A549 (cell line): Measurements from ENCODE around the gene PDGFRA. TPM values are rescaled to one million over a fixed set of nuclear protein-coding genes. Genes with fewer than 3 reads are reported as not detected.

ENCODE experiments used
- ATAC-seq, 2 experiments: fragments of 200-7000 bp in 1 of 2; fragments of >200 bp in 1 of 2; cut with Nextera tagmentation in 1 of 2; cut with Tn5 transposase in 1 of 2; 3 replicates each; pipeline versions ENCODE4 v1.8.0 to v1.9.1; 2018 to 2020; ENCODE audit warnings: mild to moderate bottlenecking in 1 of 2, moderate library complexity in 1 of 2
- CTCF ChIA-PET: fragments of 300-600 bp; sonication (Branson Sonifier 250); formaldehyde crosslinking; extraction: SDS; loops from one replicate; lab custom pipeline; 2021; ENCODE audit warnings: antibody characterized with exemption, inconsistent platforms; lab: Yijun Ruan, JAX
- POLR2A ChIA-PET: fragments of 350-600 bp; formaldehyde crosslinking; extraction: SDS; loops from one replicate; lab custom pipeline; 2021; ENCODE audit warnings: antibody characterized with exemption, inconsistent platforms; lab: Yijun Ruan, JAX
- DNase-seq, 2 experiments: peaks; one replicate each; pipeline versions ENCODE4 v3.0.0 to v3.0.0-alpha.2; 2011 to 2016; ENCODE audit warnings: low read depth in 1 of 2, low spot score in 1 of 2
- FAIRE-seq: peaks from 2 replicates; lab custom pipeline; 2011; peaks lifted over from hg19 to GRCh38; lab: Jason Lieb, UNC
- H3K27ac ChIP-seq, 2 experiments: fragments of >200 bp; sonication (Bioruptor Twin); formaldehyde crosslinking; 3 replicates each; pipeline ENCODE4 v1.5.1; 2016 to 2017
- H3K4me1 ChIP-seq: fragments of >200 bp; sonication (Bioruptor Twin); formaldehyde crosslinking; 3 replicates; pipeline ENCODE4 v1.6.1; 2016
- H3K4me2 ChIP-seq: fragments of >200 bp; sonication (Bioruptor Twin); formaldehyde crosslinking; 3 replicates; pipeline ENCODE4 v1.6.1; 2016
- H3K4me3 ChIP-seq: fragments of >200 bp; sonication (Bioruptor Twin); formaldehyde crosslinking; 3 replicates; pipeline ENCODE4 v1.5.1; 2016
- H3K9me3 ChIP-seq: fragments of >200 bp; sonication (Bioruptor Twin); formaldehyde crosslinking; 3 replicates; pipeline ENCODE4 v1.6.1; 2016
- EHF ChIP-seq: fragments of 250-450 bp; sonication (Bioruptor Pico); IDR thresholded peaks from 2 replicates; pipeline ENCODE4 v1.5.0; 2020; ENCODE audit warnings: mild to moderate bottlenecking
- FOSB ChIP-seq: fragments of 250-450 bp; sonication (Bioruptor Pico); IDR thresholded peaks from 2 replicates; pipeline ENCODE4 v1.5.0; 2020; ENCODE audit warnings: mild to moderate bottlenecking, moderate library complexity
- GATA3 ChIP-seq: IDR thresholded peaks from 2 replicates; pipeline ENCODE4 v1.6.1; 2012; ENCODE audit warnings: borderline replicate concordance
- HES2 ChIP-seq: fragments of >200 bp; sonication (Bioruptor Twin); formaldehyde crosslinking; IDR thresholded peaks from 2 replicates; pipeline ENCODE4 v1.6.1; 2016
- HMGXB4 ChIP-seq: fragments of 250-450 bp; sonication (Bioruptor Pico); IDR thresholded peaks from 2 replicates; pipeline ENCODE4 v1.5.0; 2021; ENCODE audit warnings: mild to moderate bottlenecking, moderate library complexity, borderline replicate concordance
- HOXA7 ChIP-seq: fragments of 250-450 bp; sonication (Bioruptor Pico); IDR thresholded peaks from 2 replicates; pipeline ENCODE4 v1.5.0; 2020; ENCODE audit warnings: mild to moderate bottlenecking, moderate library complexity
- HOXB13 ChIP-seq: fragments of 250-450 bp; sonication (Bioruptor Pico); IDR thresholded peaks from 2 replicates; pipeline ENCODE4 v1.5.0; 2020; ENCODE audit warnings: low read depth, mild to moderate bottlenecking, moderate library complexity
- JUNB ChIP-seq: fragments of >200 bp; sonication (Bioruptor Twin); formaldehyde crosslinking; IDR thresholded peaks from 2 replicates; pipeline ENCODE4 v1.6.1; 2016
- KDM1A ChIP-seq: fragments of 200-600 bp; sonication (generic); IDR thresholded peaks from 2 replicates; pipeline ENCODE4 v1.6.1; 2016; ENCODE audit warnings: low read depth, mild to moderate bottlenecking
- MAFK ChIP-seq: fragments of 450-650 bp; IDR thresholded peaks from 2 replicates; pipeline ENCODE4 v1.6.1; 2014; ENCODE audit not compliant: partially characterized antibody
- MAZ ChIP-seq: fragments of 150-350 bp; IDR thresholded peaks from 2 replicates; pipeline ENCODE4 v1.6.1; 2014; ENCODE audit warnings: antibody characterized with exemption, low read depth, low read length, borderline replicate concordance
- NFE2L2 ChIP-seq: fragments of 150-350 bp; conservative IDR thresholded peaks from 2 replicates; pipeline ENCODE4 v1.6.1; 2014; ENCODE audit warnings: low read length
- NPAS2 ChIP-seq: fragments of 250-450 bp; sonication (Bioruptor Pico); IDR thresholded peaks from 2 replicates; pipeline ENCODE4 v1.8.0; 2022; ENCODE audit warnings: mild to moderate bottlenecking, moderate library complexity, borderline replicate concordance
- NR3C1 ChIP-seq: fragments of >200 bp; sonication (Bioruptor Twin); formaldehyde crosslinking; IDR thresholded peaks from 3 replicates; pipeline ENCODE4 v1.6.1; 2017
- PHF8 ChIP-seq: fragments of 200-600 bp; sonication (generic); IDR thresholded peaks from 2 replicates; pipeline ENCODE4 v1.6.1; 2016; ENCODE audit warnings: low read depth, mild to moderate bottlenecking, antibody characterized with exemption, moderate library complexity, borderline replicate concordance
- RCOR1 ChIP-seq: fragments of 150-350 bp; IDR thresholded peaks from 2 replicates; pipeline ENCODE4 v1.6.1; 2014; ENCODE audit warnings: antibody characterized with exemption, low read length, low read depth
- RFX5 ChIP-seq: fragments of 450-650 bp; IDR thresholded peaks from 2 replicates; pipeline ENCODE4 v1.7.1; 2014; ENCODE audit warnings: antibody characterized with exemption, mild to moderate bottlenecking, moderate library complexity
- WGBS: methylation state at CpG from one replicate; pipeline ENCODE4 v1.1.6; 2017; ENCODE audit errors: missing lambda C conversion rate; 5-methylcytosine and 5-hydroxymethylcytosine counted together
- polyA plus RNA-seq, 4 experiments: library from polyadenylated mRNA; depleted of rRNA in 3 of 4; stranded (reverse); fragments of >200 nt; fragmentation: RNase III in 1 of 4; extraction: RNeasy Plus Mini Kit Qiagen cat#74134 plus additional on column Dnase treatment in 1 of 4; gene quantifications; 2 replicates in 3 of 4; 3 replicates in 1 of 4; pipeline ENCODE4 v1.2.3, GENCODE V29; 2011 to 2017

PDGFRA gene
- polyA plus RNA-seq, 2 of the 4 experiments (the other 2 are of a cell fraction), result 0.40 to 0.92 TPM

GRCh38 chr4:54274795-54275665, 45.9 kb downstream of the PDGFRA start:
- DNase-seq (no peak), ATAC-seq (no peak), FAIRE-seq (no peak)
- Histone ChIP-seq H3K4me3 (no peak overlapping the region), H3K4me1 (no peaks in the 10 kb centered on the region), H3K4me2 (no peak overlapping the region), H3K27ac (no peak overlapping the region), H3K9me3 (no peaks in the 10 kb centered on the region)
- WGBS, result 22% methylated on average over 3 of the region's 3 CpGs
- ChIA-PET POLR2A (no interaction called here), CTCF (no interaction called here)
- TF ChIP-seq HES2 (no peak), NFE2L2 (no peak), RFX5 (no peak), HOXA7 (CRISPR knock-in tag) (no peak), NPAS2 (CRISPR knock-in tag) (no peak), JUNB (no peak), MAZ (no peak)

- ChIA-PET CTCF (interaction anchor here (1.7 kb wide), 1 partner anchor 43 kb away, joined by 6 read pairs; no protein-coding TSS in a partner anchor), POLR2A (no interaction called here)
- no peak for TF ChIP-seq RFX5
- TF ChIP-seq RCOR1, result no peak
- no peak for TF ChIP-seq NPAS2 (CRISPR knock-in tag)
- TF ChIP-seq KDM1A, result no peak
- Histone ChIP-seq H3K27ac (no peak overlapping the region), H3K9me3 (no peaks in the 10 kb centered on the region), H3K4me2 (no peak overlapping the region), H3K4me3 (no peak overlapping the region), H3K4me1 (no peaks in the 10 kb centered on the region)
- no peak for DNase-seq
- WGBS, result 25% methylated on average over 16 of the region's 20 CpGs
- no peak for ATAC-seq
- FAIRE-seq, result no peak
Observed at GRCh38 chr4:54276641-54277430, 47.7 kb downstream of the PDGFRA start.

- no peaks in the 10 kb centered on the region for H3K4me1 ChIP-seq
- TF ChIP-seq NPAS2 (CRISPR knock-in tag), result no peak
- no peak for TF ChIP-seq NR3C1
- TF ChIP-seq FOSB, result no peak
- TF ChIP-seq EHF (CRISPR knock-in tag), result no peak
- no peak for TF ChIP-seq PHF8
- no peak for TF ChIP-seq HOXB13
- TF ChIP-seq HMGXB4 (CRISPR knock-in tag), result no peak
- no peak for TF ChIP-seq MAFK
- TF ChIP-seq GATA3, result no peak
- TF ChIP-seq, all 56 proteins: peak for 0
- FAIRE-seq (no peak), DNase-seq (no peak), ATAC-seq (no peak)
- no peak overlapping the region for H3K4me2 ChIP-seq
- no peak overlapping the region for H3K27ac ChIP-seq
- H3K4me3 ChIP-seq, result no peak overlapping the region
- ChIA-PET CTCF (interaction anchor here (1.7 kb wide), 1 partner anchor 44 kb away, joined by 6 read pairs; no protein-coding TSS in a partner anchor), POLR2A (no interaction called here)
- no peaks in the 10 kb centered on the region for H3K9me3 ChIP-seq
- WGBS, result 0% methylated on average over 1 of the region's 1 CpG
Observed at GRCh38 chr4:54277691-54278090, 48.6 kb downstream of the PDGFRA start.
